ENCODE results near the gene RPS4Y2. TPM values are rescaled to one million over a fixed set of nuclear protein-coding genes. Genes with fewer than 3 reads are reported as not detected.

Gene RPS4Y2
- total and polyA plus RNA-seq, 2 donors (not counting 3 experiments of a cell fraction or from before 2014, with no cell fraction given) = not detected

GRCh38 chrY:20746919-20747318, 9.0 kb upstream of the RPS4Y2 start:
- Histone ChIP-seq H3K27ac (ENCODE audit: insufficient read depth, low read depth, low read length) (no peak overlapping the region), H3K36me3 (ENCODE audit: control insufficient read depth in 2 of 2, extremely low read depth in 1 of 2, insufficient read depth in 2 of 2, low read length in 2 of 2) (no peaks in the 10 kb centered on the region), H3K4me1 (ENCODE audit: control insufficient read depth, extremely low read depth, insufficient read depth, low read length) (no peaks in the 10 kb centered on the region), H3K4me2 (ENCODE audit: insufficient read depth, low read length) (no peak overlapping the region), H3K9ac (replicated peaks; ENCODE audit: extremely low read depth, insufficient read depth, low read length) (no peak overlapping the region), H2AFZ (ENCODE audit: low read depth, low read length) (no peak overlapping the region), H3K27me3 (ENCODE audit: control insufficient read depth in 2 of 2, insufficient read depth in 2 of 2, low read length in 2 of 2) (no peaks in the 10 kb centered on the region), H3K79me2 (ENCODE audit: control insufficient read depth, insufficient read depth, low read length) (no peaks in the 10 kb centered on the region), H3K9me1 (replicated peaks; ENCODE audit: control insufficient read depth, extremely low read depth, insufficient read depth, low read length) (no peaks in the 10 kb centered on the region), H3K4me3 (replicated peaks in 1 of 3; ENCODE audit: insufficient read depth in 1 of 3, low read depth in 1 of 3, low read length in 3 of 3) (no peak overlapping the region), H3K9me3 (replicated peaks; ENCODE audit: control insufficient read depth, insufficient read depth, low read length) (no peaks in the 10 kb centered on the region), H4K20me1 (replicated peaks; ENCODE audit: control insufficient read depth, extremely low read depth, insufficient read depth, low read length) (no peaks in the 10 kb centered on the region)
- no peak for TF ChIP-seq JUN (IDR thresholded peaks at IDR 0.05; ENCODE audit: borderline replicate concordance, insufficient read depth, insufficient read length, low read depth)
- TF ChIP-seq EZH2 (IDR thresholded peaks at IDR 0.05; ENCODE audit: borderline replicate concordance, low read depth, low read length, severe bottlenecking) = no peak
- no peak for TF ChIP-seq FOS (IDR thresholded peaks at IDR 0.05; ENCODE audit: borderline replicate concordance, insufficient read depth, low read length)
- TF ChIP-seq MYC (IDR thresholded peaks at IDR 0.05; ENCODE audit: low read depth, low read length) = no peak
- no peak for TF ChIP-seq POLR2AphosphoS5 (IDR thresholded peaks at IDR 0.05; ENCODE audit: insufficient read depth, low read depth, low read length)
- TF ChIP-seq, protein P1, sequence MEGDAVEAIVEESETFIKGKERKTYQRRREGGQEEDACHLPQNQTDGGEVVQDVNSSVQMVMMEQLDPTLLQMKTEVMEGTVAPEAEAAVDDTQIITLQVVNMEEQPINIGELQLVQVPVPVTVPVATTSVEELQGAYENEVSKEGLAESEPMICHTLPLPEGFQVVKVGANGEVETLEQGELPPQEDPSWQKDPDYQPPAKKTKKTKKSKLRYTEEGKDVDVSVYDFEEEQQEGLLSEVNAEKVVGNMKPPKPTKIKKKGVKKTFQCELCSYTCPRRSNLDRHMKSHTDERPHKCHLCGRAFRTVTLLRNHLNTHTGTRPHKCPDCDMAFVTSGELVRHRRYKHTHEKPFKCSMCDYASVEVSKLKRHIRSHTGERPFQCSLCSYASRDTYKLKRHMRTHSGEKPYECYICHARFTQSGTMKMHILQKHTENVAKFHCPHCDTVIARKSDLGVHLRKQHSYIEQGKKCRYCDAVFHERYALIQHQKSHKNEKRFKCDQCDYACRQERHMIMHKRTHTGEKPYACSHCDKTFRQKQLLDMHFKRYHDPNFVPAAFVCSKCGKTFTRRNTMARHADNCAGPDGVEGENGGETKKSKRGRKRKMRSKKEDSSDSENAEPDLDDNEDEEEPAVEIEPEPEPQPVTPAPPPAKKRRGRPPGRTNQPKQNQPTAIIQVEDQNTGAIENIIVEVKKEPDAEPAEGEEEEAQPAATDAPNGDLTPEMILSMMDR (IDR thresholded peaks at IDR 0.05; ENCODE audit: extremely low read depth in 1 of 2, insufficient read depth in 1 of 2, low read depth in 1 of 2, low read length in 2 of 2) = no peak
- no peak for TF ChIP-seq POLR2A (IDR thresholded peaks at IDR 0.05; ENCODE audit: low read depth, low read length)
- no peak for TF ChIP-seq GATA2 (IDR thresholded peaks at IDR 0.05; ENCODE audit: insufficient read depth, insufficient read length, low read depth, low read length)
- no peak for TF ChIP-seq MAX (IDR thresholded peaks at IDR 0.05; ENCODE audit: insufficient read depth, insufficient read length)
- dilution Hi-C loops (cut with MboI; ENCODE audit: extremely low pct_ligation_motif_present, low sequenced_read_pairs) = no loop called here
- POLR2A ChIA-PET = no interaction called here
- intact Hi-C loops (cut with micrococcal nuclease) = no loop called here
- CTCF ChIA-PET = no interaction called here
- FAIRE-seq = no peak
- no TSS peak for BruUV-seq (replicated peaks)
- DNase-seq (ENCODE audit: low read depth, low spot score) = no peak
